K562 (cell line): ENCODE data around the gene SCN5A. TPM values are rescaled to one million over a fixed set of nuclear protein-coding genes. Genes with fewer than 3 reads are reported as not detected.

Source experiments
- KAT8 ChIP-seq: fragments of 450-650 bp; IDR thresholded peaks from 2 replicates; pipeline ENCODE4 v1.6.1; 2016; ENCODE audit warnings: low read depth, mild to moderate bottlenecking
- KLF6 ChIP-seq: fragments of 250-450 bp; sonication (Bioruptor Pico); IDR thresholded peaks from 2 replicates; pipeline ENCODE4 v1.4.0; 2020; ENCODE audit warnings: mild to moderate bottlenecking, moderate library complexity, borderline replicate concordance
- MTA1 ChIP-seq: fragments of 450-650 bp; IDR thresholded peaks from 2 replicates; pipeline ENCODE4 v1.6.1; 2017; ENCODE audit warnings: borderline replicate concordance
- PPARD ChIP-seq: fragments of 250-450 bp; sonication (Bioruptor Pico); IDR thresholded peaks from 2 replicates; pipeline ENCODE4 v1.8.0; 2022; ENCODE audit warnings: inconsistent platforms, mild to moderate bottlenecking, moderate library complexity
- RBM25 ChIP-seq: fragments of 200-400 bp; formaldehyde crosslinking; IDR thresholded peaks from 2 replicates; pipeline ENCODE4 v1.6.1; 2018; ENCODE audit warnings: low read length, low read depth, moderate library complexity; ENCODE audit not compliant: severe bottlenecking
- VEZF1 ChIP-seq: fragments of 200-800 bp; sonication (Bioruptor generic); IDR thresholded peaks from 2 replicates; pipeline ENCODE4 v1.6.1; 2017; ENCODE audit warnings: missing genetic modification characterization, missing compliant biosample characterization
- ZKSCAN8 ChIP-seq: fragments of 200-800 bp; sonication (Bioruptor generic); IDR thresholded peaks from 2 replicates; pipeline ENCODE4 v1.6.1; 2016; ENCODE audit warnings: missing genetic modification characterization, missing compliant biosample characterization
- ZNF134 ChIP-seq: fragments of 250-450 bp; sonication (Bioruptor Pico); conservative IDR thresholded peaks from 2 replicates; pipeline ENCODE4 v1.4.0; 2020
- ZNF197 ChIP-seq: fragments of 200-800 bp; sonication (Bioruptor generic); IDR thresholded peaks from 2 replicates; pipeline ENCODE4 v1.6.1; 2016; ENCODE audit warnings: low read depth, missing genetic modification characterization, missing compliant biosample characterization
- ZNF274 ChIP-seq: IDR thresholded peaks from 2 replicates; pipeline ENCODE4 v1.6.1; 2011; ENCODE audit warnings: low read depth, mild to moderate bottlenecking, low read length, moderate library complexity, borderline replicate concordance
- ZNF407 ChIP-seq: fragments of 450-650 bp; IDR thresholded peaks from 2 replicates; pipeline ENCODE4 v1.6.1; 2016; ENCODE audit warnings: low read depth
- ZNF408 ChIP-seq: fragments of 250-450 bp; sonication (Bioruptor Pico); IDR thresholded peaks from 2 replicates; pipeline ENCODE4 v1.4.0; 2020; ENCODE audit warnings: low read depth, mild to moderate bottlenecking, moderate library complexity
- polyA plus RNA-seq, 8 experiments: library from polyadenylated mRNA; depleted of rRNA in 4 of 8; stranded (reverse) in 5 of 8; unstranded in 3 of 8; fragments of >200 nt; fragmentation: Nextera tagmentation in 2 of 8; fragmentation: Illumina TruSeq in 1 of 8; extraction: Ambion mirVana in 2 of 8; extraction: Trizol in 1 of 8; gene quantifications; 2 replicates each; pipeline versions ENCODE4 v1.2.1 to v1.2.3, GENCODE V29; 2011 to 2014; ENCODE audit warnings: inconsistent platforms in 1 of 8, missing spikeins in 1 of 8
- total RNA-seq, 7 experiments: library from RNA; depleted of rRNA in 6 of 7; stranded (reverse); fragments of >200 nt in 6 of 7; fragmentation: Illumina TruSeq in 2 of 7; extraction: Trizol in 2 of 7; gene quantifications; 2 replicates each; pipeline versions ENCODE4 v1.2.1 to v1.2.3, GENCODE V29; 2011 to 2021; ENCODE audit warnings: low replicate concordance in 1 of 7
- TF ChIP-seq, protein P1 (sequence below): sonication (generic); formaldehyde crosslinking; IDR thresholded peaks from 2 replicates; pipeline ENCODE4 v1.8.1; 2023; ENCODE audit warnings: missing genetic modification reagents, mild to moderate bottlenecking, borderline replicate concordance

Gene SCN5A
- total and polyA plus RNA-seq, 9 of the 15 experiments (the other 6 are each of a cell fraction or from before 2014, with no cell fraction given) = 0.07 to 1.4 (median 0.21) TPM; not detected in 2

DNA sequence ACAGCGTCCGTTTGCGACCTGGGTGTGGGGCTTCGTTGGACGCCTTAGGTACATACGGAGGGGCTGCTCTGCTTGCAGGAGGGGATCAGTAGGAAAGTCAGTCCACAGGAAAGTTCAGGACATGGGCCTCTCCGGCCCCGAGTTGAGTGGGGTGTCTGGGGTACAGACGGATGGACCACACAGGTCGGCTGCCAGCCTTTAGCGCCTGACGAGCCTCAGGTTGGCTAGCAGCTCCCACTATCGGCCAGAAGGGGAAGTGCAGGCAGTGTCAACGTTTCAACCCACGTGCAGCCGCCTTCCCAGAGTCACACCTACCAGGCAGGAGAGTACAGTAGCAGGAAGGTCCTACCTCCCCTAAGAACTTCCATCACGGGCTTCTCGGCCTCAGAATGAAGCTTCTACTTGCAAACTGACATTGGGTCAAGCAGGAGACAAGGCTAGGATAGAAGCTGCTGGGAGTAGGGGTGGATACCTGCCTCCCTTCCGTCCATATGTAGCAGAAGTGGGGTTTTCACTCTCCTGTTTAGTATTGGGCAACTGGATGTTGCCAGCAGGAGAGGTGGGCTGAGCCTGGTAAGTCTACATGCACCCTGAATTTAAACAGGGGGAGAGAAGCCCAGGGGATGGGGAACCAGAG lies 1.8 kb upstream of the SCN5A start (continued):
- TF ChIP-seq KAT8 = no peak
- TF ChIP-seq KLF6 = no peak
- no peak for TF ChIP-seq VEZF1 (CRISPR knock-in tag)
- no peak for TF ChIP-seq ZKSCAN8 (CRISPR knock-in tag)
- no peak for TF ChIP-seq ZNF134 (CRISPR knock-in tag)
- no peak for TF ChIP-seq RBM25
- no peak for TF ChIP-seq ZNF197 (CRISPR knock-in tag)
- no peak for TF ChIP-seq MTA1
- no peak for TF ChIP-seq ZNF274
- TF ChIP-seq, protein P1, sequence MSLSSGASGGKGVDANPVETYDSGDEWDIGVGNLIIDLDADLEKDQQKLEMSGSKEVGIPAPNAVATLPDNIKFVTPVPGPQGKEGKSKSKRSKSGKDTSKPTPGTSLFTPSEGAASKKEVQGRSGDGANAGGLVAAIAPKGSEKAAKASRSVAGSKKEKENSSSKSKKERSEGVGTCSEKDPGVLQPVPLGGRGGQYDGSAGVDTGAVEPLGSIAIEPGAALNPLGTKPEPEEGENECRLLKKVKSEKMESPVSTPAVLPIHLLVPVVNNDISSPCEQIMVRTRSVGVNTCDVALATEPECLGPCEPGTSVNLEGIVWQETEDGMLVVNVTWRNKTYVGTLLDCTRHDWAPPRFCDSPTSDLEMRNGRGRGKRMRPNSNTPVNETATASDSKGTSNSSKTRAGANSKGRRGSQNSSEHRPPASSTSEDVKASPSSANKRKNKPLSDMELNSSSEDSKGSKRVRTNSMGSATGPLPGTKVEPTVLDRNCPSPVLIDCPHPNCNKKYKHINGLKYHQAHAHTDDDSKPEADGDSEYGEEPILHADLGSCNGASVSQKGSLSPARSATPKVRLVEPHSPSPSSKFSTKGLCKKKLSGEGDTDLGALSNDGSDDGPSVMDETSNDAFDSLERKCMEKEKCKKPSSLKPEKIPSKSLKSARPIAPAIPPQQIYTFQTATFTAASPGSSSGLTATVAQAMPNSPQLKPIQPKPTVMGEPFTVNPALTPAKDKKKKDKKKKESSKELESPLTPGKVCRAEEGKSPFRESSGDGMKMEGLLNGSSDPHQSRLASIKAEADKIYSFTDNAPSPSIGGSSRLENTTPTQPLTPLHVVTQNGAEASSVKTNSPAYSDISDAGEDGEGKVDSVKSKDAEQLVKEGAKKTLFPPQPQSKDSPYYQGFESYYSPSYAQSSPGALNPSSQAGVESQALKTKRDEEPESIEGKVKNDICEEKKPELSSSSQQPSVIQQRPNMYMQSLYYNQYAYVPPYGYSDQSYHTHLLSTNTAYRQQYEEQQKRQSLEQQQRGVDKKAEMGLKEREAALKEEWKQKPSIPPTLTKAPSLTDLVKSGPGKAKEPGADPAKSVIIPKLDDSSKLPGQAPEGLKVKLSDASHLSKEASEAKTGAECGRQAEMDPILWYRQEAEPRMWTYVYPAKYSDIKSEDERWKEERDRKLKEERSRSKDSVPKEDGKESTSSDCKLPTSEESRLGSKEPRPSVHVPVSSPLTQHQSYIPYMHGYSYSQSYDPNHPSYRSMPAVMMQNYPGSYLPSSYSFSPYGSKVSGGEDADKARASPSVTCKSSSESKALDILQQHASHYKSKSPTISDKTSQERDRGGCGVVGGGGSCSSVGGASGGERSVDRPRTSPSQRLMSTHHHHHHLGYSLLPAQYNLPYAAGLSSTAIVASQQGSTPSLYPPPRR (CRISPR knock-in tag) = no peak
- no peak for TF ChIP-seq PPARD (CRISPR knock-in tag)
- no peak for TF ChIP-seq ZNF408 (CRISPR knock-in tag)
- TF ChIP-seq ZNF407 = no peak
